Activated CD4-positive, alpha-beta memory T cell treated with anti-CD3 and anti-CD28 coated beads for 36 hours (primary cell): ENCODE measurements around the gene PRPS1L1. TPM values are rescaled to one million over a fixed set of nuclear protein-coding genes. Genes with fewer than 3 reads are reported as not detected.

ENCODE experiments used
- CTCF ChIA-PET: fragments of 350-600 bp; sonication (Branson Sonifier 250); formaldehyde crosslinking; loops from one replicate; lab custom pipeline; 2021; ENCODE audit warnings: antibody characterized with exemption, inconsistent platforms; lab: Charles Lee
- POLR2A ChIA-PET: fragments of 350-600 bp; sonication (Branson Sonifier 250); formaldehyde crosslinking; loops from one replicate; lab custom pipeline; 2021; ENCODE audit warnings: antibody characterized with exemption; lab: Charles Lee
- DNase-seq: peaks from one replicate; pipeline ENCODE4 v3.0.0-alpha.2; 2020
- H3K27ac Mint-ChIP-seq: one replicate; pipeline ENCODE4 v1.8.0; 2021; ENCODE audit warnings: mixed read lengths
- H3K27me3 Mint-ChIP-seq: one replicate; pipeline ENCODE4 v1.8.0; 2021; ENCODE audit warnings: mixed read lengths
- H3K36me3 Mint-ChIP-seq: one replicate; pipeline ENCODE4 v1.8.0; 2021; ENCODE audit warnings: mixed read lengths
- H3K4me1 Mint-ChIP-seq: one replicate; pipeline ENCODE4 v1.8.0; 2021; ENCODE audit warnings: low read depth, mixed read lengths
- H3K4me3 Mint-ChIP-seq: one replicate; pipeline ENCODE4 v1.8.0; 2021; ENCODE audit warnings: mild to moderate bottlenecking, mixed read lengths
- H3K9me3 Mint-ChIP-seq: one replicate; pipeline ENCODE4 v1.8.0; 2021; ENCODE audit warnings: mixed read lengths
- intact Hi-C: fragments of 100-400 bp; cut with micrococcal nuclease; formaldehyde crosslinking; loops from one replicate; pipeline ENCODE4 v1.15.1; 2023
- total RNA-seq, 2 experiments: library from RNA; stranded (reverse); gene quantifications; one replicate each; pipeline ENCODE4 v1.2.3, GENCODE V29; 2021

PRPS1L1 gene
- not detected for total RNA-seq

DNA sequence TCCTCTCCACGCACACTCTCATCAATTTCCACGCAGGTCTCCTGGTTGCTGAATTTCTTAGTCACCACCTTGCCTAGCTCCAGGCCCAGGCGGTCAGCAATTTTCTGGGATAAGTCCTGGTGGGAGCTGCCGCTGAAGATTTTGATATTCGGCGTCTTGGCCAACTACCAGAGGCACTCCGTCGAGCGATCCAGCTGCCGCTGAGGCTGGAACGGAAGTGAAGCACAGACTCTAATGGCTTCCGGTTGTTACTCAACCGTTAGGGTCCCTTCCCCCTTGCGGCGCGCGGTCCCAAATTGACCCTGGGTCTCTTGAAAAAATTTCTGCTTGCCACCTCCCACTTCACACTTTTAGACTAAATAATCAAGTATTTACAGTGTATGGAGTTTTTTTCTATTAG is at the start of gene PRPS1L1:
TSS of gene PRPS1L1 (minus strand) at position 219 of the 400 bp plus-strand sequence.
- H3K4me3 Mint-ChIP-seq = no peak within 1 kb of the TSS
- H3K4me1 Mint-ChIP-seq = no peaks in the 10 kb centered on the region
- H3K27me3 Mint-ChIP-seq = peaks cover 3% of the 10 kb centered on the region
- H3K9me3 Mint-ChIP-seq = no peaks in the 10 kb centered on the region
- DNase-seq = no peak
- ChIA-PET POLR2A (no interaction called here), CTCF (no interaction called here)
- no peak within 1 kb of the TSS for H3K27ac Mint-ChIP-seq
- intact Hi-C loops = no loop called here
- H3K36me3 Mint-ChIP-seq = no peaks in the 10 kb centered on the region

- no peak for DNase-seq
- H3K27ac Mint-ChIP-seq = no peak overlapping the region
- no peaks in the 10 kb centered on the region for H3K4me1 Mint-ChIP-seq
- ChIA-PET CTCF (no interaction called here), POLR2A (no interaction called here)
- H3K36me3 Mint-ChIP-seq = peaks cover under 1% of the 10 kb centered on the region
- H3K9me3 Mint-ChIP-seq = peaks cover 10% of the 10 kb centered on the region
- H3K4me3 Mint-ChIP-seq = no peak overlapping the region
- intact Hi-C loops = no loop called here
- H3K27me3 Mint-ChIP-seq = peaks cover under 1% of the 10 kb centered on the region
Observed at GRCh38 chr7:18076461-18076860, 48.8 kb upstream of the PRPS1L1 start.

DNA sequence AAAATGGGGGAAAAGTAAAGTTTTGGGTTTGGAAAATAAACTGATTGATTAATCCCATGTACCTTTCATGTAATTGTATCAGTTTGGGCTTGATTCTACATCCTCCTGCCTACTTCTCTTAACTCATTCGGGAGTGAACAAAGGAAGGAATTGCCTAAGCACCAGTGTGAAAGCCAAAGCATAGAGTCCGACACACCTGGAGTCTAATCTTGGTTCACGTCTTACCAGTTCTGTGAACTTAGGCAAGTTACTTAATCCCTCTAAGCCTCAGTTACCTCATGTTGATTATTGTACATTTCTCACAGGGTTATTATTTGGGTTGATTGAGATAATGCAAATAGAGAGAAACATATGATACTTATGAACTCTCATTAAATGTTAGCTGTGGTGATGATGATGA is 41.1 kb upstream of the PRPS1L1 start:
- CTCF ChIA-PET = interaction anchor here (1.8 kb wide), 1 partner anchor 299 kb away, joined by 5 read pairs; no protein-coding TSS in a partner anchor
- no peaks in the 10 kb centered on the region for H3K36me3 Mint-ChIP-seq
- POLR2A ChIA-PET = no interaction called here
- DNase-seq = no peak
- no peak overlapping the region for H3K27ac Mint-ChIP-seq
- no peak overlapping the region for H3K4me3 Mint-ChIP-seq
- no peaks in the 10 kb centered on the region for H3K9me3 Mint-ChIP-seq
- intact Hi-C loops = loop anchor here (10.0 kb wide), 1 partner anchor 256 kb away; no protein-coding TSS in a partner anchor
- H3K27me3 Mint-ChIP-seq = peaks cover 5% of the 10 kb centered on the region
- no peaks in the 10 kb centered on the region for H3K4me1 Mint-ChIP-seq

DNA sequence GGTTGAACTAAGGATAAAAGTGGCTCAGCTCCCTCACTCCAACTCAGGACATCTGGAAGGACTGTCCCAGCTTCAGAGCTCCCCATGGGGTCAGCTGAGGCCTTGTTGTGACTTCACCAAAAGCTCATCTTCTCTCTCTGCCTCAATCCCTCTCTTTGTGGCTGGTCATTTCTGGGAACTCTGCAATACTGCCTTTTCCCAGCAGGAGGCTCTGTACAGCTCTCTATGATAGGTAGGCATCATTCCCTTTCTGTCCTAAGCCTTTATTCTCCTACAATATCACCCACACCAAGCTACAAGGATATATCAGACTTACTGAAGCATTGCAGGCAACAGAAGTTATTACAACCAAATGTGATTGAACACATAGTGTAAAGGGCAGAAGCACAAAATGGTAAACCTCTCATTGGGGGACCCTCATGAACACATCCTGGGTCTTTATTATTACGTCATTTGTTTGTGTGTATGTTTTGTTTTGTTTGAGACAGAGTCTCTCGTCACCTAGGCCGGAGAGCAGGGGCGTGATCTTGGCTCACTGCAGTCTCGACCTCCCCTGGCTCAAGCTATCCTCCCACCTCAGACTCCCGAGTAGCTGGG is 36.7 kb upstream of the PRPS1L1 start:
- H3K4me1 Mint-ChIP-seq = no peaks in the 10 kb centered on the region
- CTCF ChIA-PET = interaction anchor here (0.6 to 1.2 kb wide), 4 partner anchors 13 to 294 kb away, joined by 3 to 4 read pairs (median 3); no protein-coding TSS in a partner anchor
- no peaks in the 10 kb centered on the region for H3K9me3 Mint-ChIP-seq
- POLR2A ChIA-PET = no interaction called here
- DNase-seq = no peak
- no peak overlapping the region for H3K27ac Mint-ChIP-seq
- no peaks in the 10 kb centered on the region for H3K36me3 Mint-ChIP-seq
- intact Hi-C loops = loop anchor here (10.0 kb wide), 1 partner anchor 260 kb away; no protein-coding TSS in a partner anchor
- H3K27me3 Mint-ChIP-seq = peaks cover 7% of the 10 kb centered on the region
- H3K4me3 Mint-ChIP-seq = no peak overlapping the region

GRCh38 chr7:18063149-18063901 is 35.7 kb upstream of the PRPS1L1 start:
- DNase-seq = no peak
- ChIA-PET POLR2A (no interaction called here), CTCF (interaction anchor here (0.7 to 0.8 kb wide), 2 partner anchors 261 to 293 kb away, joined by 3 to 4 read pairs; no protein-coding TSS in a partner anchor)
- intact Hi-C loops = loop anchor here (10.0 kb wide), 1 partner anchor 261 kb away; no protein-coding TSS in a partner anchor
- Mint-ChIP-seq H3K9me3 (no peaks in the 10 kb centered on the region), H3K4me3 (no peak overlapping the region), H3K4me1 (no peaks in the 10 kb centered on the region), H3K27ac (no peak overlapping the region), H3K36me3 (no peaks in the 10 kb centered on the region), H3K27me3 (peaks cover 8% of the 10 kb centered on the region)

- no peak for DNase-seq
- no peak overlapping the region for H3K4me3 Mint-ChIP-seq
- no peak overlapping the region for H3K27ac Mint-ChIP-seq
- POLR2A ChIA-PET = no interaction called here
- H3K9me3 Mint-ChIP-seq = no peaks in the 10 kb centered on the region
- CTCF ChIA-PET = no interaction called here
- no peaks in the 10 kb centered on the region for H3K36me3 Mint-ChIP-seq
- H3K27me3 Mint-ChIP-seq = peaks cover 17% of the 10 kb centered on the region
- intact Hi-C loops = no loop called here
- no peaks in the 10 kb centered on the region for H3K4me1 Mint-ChIP-seq
Observed at GRCh38 chr7:18059171-18059570, 31.5 kb upstream of the PRPS1L1 start.

GRCh38 chr7:18053941-18054340 is 26.3 kb upstream of the PRPS1L1 start:
- no peaks in the 10 kb centered on the region for H3K36me3 Mint-ChIP-seq

GRCh38 chr7:18053177-18053928 is 25.7 kb upstream of the PRPS1L1 start:
- Mint-ChIP-seq H3K27ac (no peak overlapping the region), H3K4me1 (no peaks in the 10 kb centered on the region), H3K27me3 (peaks cover 12% of the 10 kb centered on the region), H3K9me3 (no peaks in the 10 kb centered on the region), H3K4me3 (no peak overlapping the region), H3K36me3 (no peaks in the 10 kb centered on the region)
- intact Hi-C loops = no loop called here
- ChIA-PET POLR2A (no interaction called here), CTCF (no interaction called here)
- DNase-seq = no peak

More at GRCh38 chr7:18053941-18054340, 26.3 kb upstream of the PRPS1L1 start:
- DNase-seq = no peak
- H3K27me3 Mint-ChIP-seq = peaks cover 13% of the 10 kb centered on the region
- H3K9me3 Mint-ChIP-seq = no peaks in the 10 kb centered on the region
- no peak overlapping the region for H3K27ac Mint-ChIP-seq
- H3K4me3 Mint-ChIP-seq = no peak overlapping the region
- H3K4me1 Mint-ChIP-seq = no peaks in the 10 kb centered on the region
- intact Hi-C loops = no loop called here
- ChIA-PET POLR2A (no interaction called here), CTCF (no interaction called here)

DNA sequence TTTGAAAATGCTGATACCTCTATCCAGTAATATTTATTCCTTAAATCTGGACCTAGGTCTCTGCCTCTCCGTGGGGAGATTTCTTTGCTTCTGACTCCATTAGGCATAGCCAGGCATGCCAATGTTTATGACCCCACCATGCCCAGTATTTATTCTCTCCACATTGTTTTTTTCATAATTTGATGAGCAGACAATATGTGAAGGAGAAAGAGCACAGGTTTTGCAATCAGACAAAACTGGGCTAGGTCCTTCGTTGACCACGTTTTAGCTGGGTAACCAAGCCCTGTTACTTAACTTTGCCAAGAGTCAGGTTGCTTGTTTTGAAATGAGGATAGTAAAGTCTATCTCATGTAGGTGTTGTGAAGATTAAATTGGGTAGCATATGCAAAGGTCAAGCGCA is 21.6 kb upstream of the PRPS1L1 start:
- DNase-seq = no peak
- Mint-ChIP-seq H3K9me3 (no peaks in the 10 kb centered on the region), H3K4me1 (no peaks in the 10 kb centered on the region), H3K27ac (no peak overlapping the region), H3K4me3 (no peak overlapping the region), H3K36me3 (no peaks in the 10 kb centered on the region), H3K27me3 (peaks cover 3% of the 10 kb centered on the region)
- ChIA-PET CTCF (no interaction called here), POLR2A (no interaction called here)
- intact Hi-C loops = no loop called here

GRCh38 chr7:18046601-18047000 is 19.0 kb upstream of the PRPS1L1 start:
- ChIA-PET CTCF (no interaction called here), POLR2A (no interaction called here)
- H3K4me3 Mint-ChIP-seq = no peak overlapping the region
- no peak overlapping the region for H3K27ac Mint-ChIP-seq
- intact Hi-C loops = no loop called here
- peaks cover 2% of the 10 kb centered on the region for H3K27me3 Mint-ChIP-seq
- no peaks in the 10 kb centered on the region for H3K4me1 Mint-ChIP-seq
- DNase-seq = no peak
- H3K36me3 Mint-ChIP-seq = peaks cover 2% of the 10 kb centered on the region
- peaks cover 4% of the 10 kb centered on the region for H3K9me3 Mint-ChIP-seq

DNA sequence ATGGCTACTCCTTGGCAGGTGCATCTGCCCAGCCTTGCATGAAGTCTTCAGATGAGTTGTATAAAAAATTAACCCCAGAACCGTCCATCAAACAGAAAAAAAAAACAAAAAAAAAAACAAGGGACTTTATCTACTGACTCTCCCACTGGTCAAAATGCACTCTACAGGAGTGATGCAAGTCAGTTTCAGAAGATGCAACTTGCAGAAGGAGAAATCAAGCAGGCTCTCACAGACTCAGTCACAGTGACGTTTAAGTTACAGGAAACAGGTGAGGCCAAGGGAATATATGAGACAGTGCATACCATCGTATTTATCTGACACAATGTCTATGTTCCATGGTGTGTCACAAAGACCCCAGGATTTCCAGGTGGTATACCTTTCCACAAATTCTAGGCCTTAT is 17.5 kb upstream of the PRPS1L1 start:
- Mint-ChIP-seq H3K9me3 (peaks cover 4% of the 10 kb centered on the region), H3K36me3 (peaks cover 2% of the 10 kb centered on the region), H3K27ac (no peak overlapping the region), H3K27me3 (peaks cover 2% of the 10 kb centered on the region), H3K4me3 (no peak overlapping the region), H3K4me1 (no peaks in the 10 kb centered on the region)
- DNase-seq = no peak
- POLR2A ChIA-PET = no interaction called here
- CTCF ChIA-PET = no interaction called here
- intact Hi-C loops = no loop called here

- ChIA-PET POLR2A (no interaction called here), CTCF (no interaction called here)
- H3K9me3 Mint-ChIP-seq = peaks cover 4% of the 10 kb centered on the region
- H3K4me3 Mint-ChIP-seq = no peak overlapping the region
- no peaks in the 10 kb centered on the region for H3K4me1 Mint-ChIP-seq
- H3K27me3 Mint-ChIP-seq = no peaks in the 10 kb centered on the region
- H3K27ac Mint-ChIP-seq = no peak overlapping the region
- intact Hi-C loops = no loop called here
- no peak for DNase-seq
- H3K36me3 Mint-ChIP-seq = peaks cover 2% of the 10 kb centered on the region
Observed at GRCh38 chr7:18041191-18041590, 13.5 kb upstream of the PRPS1L1 start.
